Bone marrow (tissue), 2 donors: ENCODE data around the gene NDUFB1.

ENCODE experiments used
- DNase-seq, 2 donors: peaks; one replicate each; lab custom pipeline; 2025; lab: John Stamatoyannopoulos, UW

Gene NDUFB1

GRCh38 chr14:92099802-92100201, 21.7 kb downstream of the NDUFB1 start:
- DNase-seq = no peak

- DNase-seq = no peak
Observed at GRCh38 chr14:92093320-92093719, 28.2 kb downstream of the NDUFB1 start.

GRCh38 chr14:92088494-92088893, 33.0 kb downstream of the NDUFB1 start:
- no peak for DNase-seq

GRCh38 chr14:92074555-92074954, 47.0 kb downstream of the NDUFB1 start:
- DNase-seq = no peak
